MM.1S (cell line): ENCODE measurements around the gene DGUOK.

Experiments
- EZH2phosphoT487 ChIP-seq: fragments of 300-600 bp; sonication (generic); IDR thresholded peaks from 2 replicates; pipeline ENCODE4 v1.6.1; 2018; ENCODE audit warnings: antibody characterized with exemption, low read length
- TF ChIP-seq, protein P1 (sequence below): fragments of 300-600 bp; sonication (generic); IDR thresholded peaks from 2 replicates; pipeline ENCODE4 v1.5.1; 2016; ENCODE audit warnings: antibody characterized with exemption, low read length, mixed read lengths

DNA sequence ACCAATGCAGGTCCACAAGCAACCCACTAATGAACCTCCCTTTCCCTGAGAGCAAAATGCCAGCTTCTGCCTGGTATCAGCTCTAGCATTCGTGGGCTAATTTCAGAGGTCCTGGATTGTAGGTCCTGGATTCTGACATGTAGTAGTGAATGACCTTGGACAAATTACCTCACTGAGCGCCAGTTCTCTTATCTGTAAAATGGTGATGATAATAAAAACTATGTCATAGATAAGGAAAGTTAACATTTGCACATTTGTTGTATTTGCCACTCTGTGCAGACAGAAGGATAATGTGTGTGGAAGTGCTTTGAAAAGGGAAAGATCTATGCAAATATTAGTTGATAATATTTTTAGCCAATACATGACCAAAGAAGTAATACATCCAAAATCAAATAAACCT is 53.9 kb downstream of the DGUOK start:
- TF ChIP-seq, protein P1, sequence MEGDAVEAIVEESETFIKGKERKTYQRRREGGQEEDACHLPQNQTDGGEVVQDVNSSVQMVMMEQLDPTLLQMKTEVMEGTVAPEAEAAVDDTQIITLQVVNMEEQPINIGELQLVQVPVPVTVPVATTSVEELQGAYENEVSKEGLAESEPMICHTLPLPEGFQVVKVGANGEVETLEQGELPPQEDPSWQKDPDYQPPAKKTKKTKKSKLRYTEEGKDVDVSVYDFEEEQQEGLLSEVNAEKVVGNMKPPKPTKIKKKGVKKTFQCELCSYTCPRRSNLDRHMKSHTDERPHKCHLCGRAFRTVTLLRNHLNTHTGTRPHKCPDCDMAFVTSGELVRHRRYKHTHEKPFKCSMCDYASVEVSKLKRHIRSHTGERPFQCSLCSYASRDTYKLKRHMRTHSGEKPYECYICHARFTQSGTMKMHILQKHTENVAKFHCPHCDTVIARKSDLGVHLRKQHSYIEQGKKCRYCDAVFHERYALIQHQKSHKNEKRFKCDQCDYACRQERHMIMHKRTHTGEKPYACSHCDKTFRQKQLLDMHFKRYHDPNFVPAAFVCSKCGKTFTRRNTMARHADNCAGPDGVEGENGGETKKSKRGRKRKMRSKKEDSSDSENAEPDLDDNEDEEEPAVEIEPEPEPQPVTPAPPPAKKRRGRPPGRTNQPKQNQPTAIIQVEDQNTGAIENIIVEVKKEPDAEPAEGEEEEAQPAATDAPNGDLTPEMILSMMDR: no peak
- TF ChIP-seq EZH2phosphoT487: no peak
